H1 (cell line): ENCODE results near the gene SNX19. TPM values are rescaled to one million over a fixed set of nuclear protein-coding genes. Genes with fewer than 3 reads are reported as not detected.

Source experiments
- BACH1 ChIP-seq: IDR thresholded peaks from 2 replicates; pipeline ENCODE4 v1.6.1; 2012; ENCODE audit warnings: low read length, improper control_type of control experiment
- CREB1 ChIP-seq: IDR thresholded peaks from 2 replicates; pipeline ENCODE4 v1.6.1; 2012; ENCODE audit warnings: inconsistent platforms
- SP4 ChIP-seq: IDR thresholded peaks from 2 replicates; pipeline ENCODE4 v1.6.1; 2012; ENCODE audit warnings: low read length, inconsistent platforms
- polyA plus RNA-seq, 7 experiments: library from polyadenylated mRNA; depleted of rRNA in 3 of 7; stranded (reverse) in 5 of 7; unstranded in 2 of 7; fragments of >200 nt in 5 of 7; fragments of 200-250 nt in 2 of 7; gene quantifications; 1 replicate in 5 of 7; 2 replicates in 1 of 7; 4 replicates in 1 of 7; pipeline versions ENCODE4 v1.2.1 to v1.2.3, GENCODE V29; 2011 to 2013; ENCODE audit warnings: missing spikeins in 2 of 7, mixed read lengths in 2 of 7
- total RNA-seq: library from RNA; stranded (reverse); fragmentation: NEBNext Ultra II Directional; extraction: Animal tissue kit (Norgen Biotek cat#: 25700); gene quantifications from 2 replicates; pipeline ENCODE4 v1.2.1, GENCODE V29; 2021

SNX19 gene
- total and polyA plus RNA-seq, 2 of the 8 experiments (the other 6 are each of a cell fraction or from before 2014, with no cell fraction given), result 15.0 to 25.2 TPM

DNA sequence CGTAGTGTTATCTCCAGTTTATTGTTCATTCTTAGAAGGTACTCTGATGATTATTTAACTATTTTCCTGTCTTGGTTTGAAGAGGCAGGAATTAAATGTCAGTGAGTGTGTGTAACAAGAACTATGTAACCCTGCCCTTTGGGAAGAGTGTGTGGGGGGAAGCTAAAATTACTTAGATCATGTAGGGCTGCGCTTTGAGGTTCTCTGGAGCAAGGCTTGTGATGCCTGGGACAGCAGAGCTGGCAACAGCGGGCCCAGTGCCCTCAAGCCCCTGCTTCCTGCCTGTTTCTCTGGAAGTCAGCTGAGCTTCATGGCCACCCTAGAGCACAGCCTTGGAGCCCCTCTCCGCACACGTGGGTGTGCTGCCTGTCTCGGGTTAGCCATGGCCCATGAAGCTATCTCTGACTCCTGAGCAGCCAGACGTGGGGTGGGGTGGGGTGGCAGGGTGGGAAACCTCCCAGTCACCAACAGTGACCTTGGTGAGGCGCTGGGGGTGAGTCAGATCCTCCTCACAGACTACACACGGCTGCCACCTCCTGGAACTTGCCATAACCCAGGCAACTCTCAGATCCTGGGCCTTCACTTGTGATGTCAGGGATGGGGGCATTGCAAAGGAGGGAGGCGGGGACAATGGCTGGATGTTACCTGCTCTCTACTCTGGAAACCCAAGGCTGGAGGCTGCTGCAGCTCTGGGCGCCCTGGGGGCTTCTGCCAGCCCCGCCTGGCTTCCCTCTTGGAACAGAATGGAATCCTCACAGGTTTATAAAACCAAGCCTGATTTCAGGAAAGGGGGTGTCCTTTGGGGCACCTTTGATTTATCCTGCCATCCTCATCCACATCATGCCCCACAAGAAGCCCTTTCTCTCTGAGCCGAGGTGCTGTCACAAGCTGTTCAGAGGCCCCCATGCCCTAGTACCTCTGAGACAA, 88.6 kb downstream of the SNX19 start (continued):
- peak; percentile 76 for TF ChIP-seq CREB1
- TF ChIP-seq SP4, result no peak
- TF ChIP-seq BACH1, result no peak
